HG03342 (cell line): ENCODE measurements around the gene ARHGEF10L.
"Not testable (repeated sequence)": the region's sequence is repeated elsewhere in the genome, so short reads cannot be mapped to it uniquely, and the experiment has no call there.

Experiments
- ATAC-seq: cut with Tn5 transposase; IDR thresholded peaks from one replicate; pipeline ENCODE4 v1.9.1; 2021; ENCODE audit warnings: mild to moderate bottlenecking, moderate library complexity; ENCODE audit not compliant: unreplicated experiment

The ARHGEF10L gene

DNA sequence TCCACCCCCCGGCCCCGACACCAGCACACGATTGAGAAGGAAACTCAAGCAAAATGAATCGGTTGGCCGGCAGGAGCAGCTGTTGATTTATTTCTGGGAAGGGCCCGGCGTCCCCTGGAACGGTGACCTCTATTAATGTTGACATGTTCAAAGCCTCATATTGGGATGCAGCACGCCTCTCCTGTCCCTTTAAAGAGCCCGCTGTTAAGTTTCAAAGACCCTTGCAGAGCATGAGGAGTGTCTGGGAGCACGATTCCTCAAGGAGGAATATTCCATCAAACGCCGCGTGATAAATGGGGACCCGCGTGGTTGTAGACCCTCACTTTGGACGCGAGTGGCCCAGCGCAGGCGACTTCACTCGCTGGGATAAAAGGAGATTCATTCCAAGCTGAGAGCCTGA, 194.2 kb downstream of the ARHGEF10L start:
- no peak for ATAC-seq

DNA sequence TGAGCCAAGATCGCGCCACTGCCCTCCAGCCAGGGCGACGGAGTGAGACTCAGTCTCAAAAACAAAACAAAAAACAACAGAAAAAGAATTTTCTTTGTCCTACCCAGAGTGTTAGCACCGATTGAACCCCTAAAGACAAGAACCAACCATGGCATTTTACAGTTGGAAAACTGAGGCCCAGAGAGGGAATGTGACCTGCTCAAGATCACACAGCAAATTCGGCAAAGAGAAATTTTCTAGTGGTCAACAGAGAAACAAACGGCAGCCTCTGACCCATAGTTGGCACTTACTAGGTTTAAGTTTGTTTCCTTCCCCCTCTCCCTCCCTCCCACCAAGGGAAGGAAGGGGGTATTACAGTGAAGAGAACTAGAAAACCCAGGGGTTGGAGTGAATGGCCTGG, 195.1 kb downstream of the ARHGEF10L start:
- ATAC-seq = no peak

- ATAC-seq = no peak
Measured at GRCh38 chr1:17735348-17735747, 195.8 kb downstream of the ARHGEF10L start.

- no peak for ATAC-seq
Measured at GRCh38 chr1:17735793-17736192, 196.3 kb downstream of the ARHGEF10L start.

- no peak for ATAC-seq
Measured at GRCh38 chr1:17736625-17737024, 197.1 kb downstream of the ARHGEF10L start.

DNA sequence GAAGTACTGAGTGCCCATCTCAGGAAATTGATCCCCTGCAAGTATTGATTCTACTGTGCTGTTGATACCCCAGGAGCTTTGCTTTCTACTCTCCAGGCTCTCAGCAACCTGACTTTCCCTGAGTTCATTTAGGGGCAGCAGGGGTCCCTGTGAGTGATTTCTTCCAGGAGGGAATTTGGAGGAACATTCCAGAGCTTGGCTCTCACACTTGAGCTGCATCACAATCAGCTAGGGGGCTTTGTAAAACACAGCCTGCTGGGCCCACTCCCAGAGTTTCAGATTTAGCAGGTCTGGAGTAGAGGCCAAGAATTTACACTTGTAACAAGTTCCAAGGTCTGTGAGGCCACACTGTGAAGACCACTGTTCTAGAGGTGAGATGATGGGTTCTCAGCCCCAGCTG, 199.6 kb downstream of the ARHGEF10L start:
- ATAC-seq = no peak

- ATAC-seq = no peak
Measured at GRCh38 chr1:17741052-17741451, 201.6 kb downstream of the ARHGEF10L start.

GRCh38 chr1:17742583-17742982, 203.1 kb downstream of the ARHGEF10L start:
- no peak for ATAC-seq

GRCh38 chr1:17743008-17743647, 203.6 kb downstream of the ARHGEF10L start:
- ATAC-seq = no peak

DNA sequence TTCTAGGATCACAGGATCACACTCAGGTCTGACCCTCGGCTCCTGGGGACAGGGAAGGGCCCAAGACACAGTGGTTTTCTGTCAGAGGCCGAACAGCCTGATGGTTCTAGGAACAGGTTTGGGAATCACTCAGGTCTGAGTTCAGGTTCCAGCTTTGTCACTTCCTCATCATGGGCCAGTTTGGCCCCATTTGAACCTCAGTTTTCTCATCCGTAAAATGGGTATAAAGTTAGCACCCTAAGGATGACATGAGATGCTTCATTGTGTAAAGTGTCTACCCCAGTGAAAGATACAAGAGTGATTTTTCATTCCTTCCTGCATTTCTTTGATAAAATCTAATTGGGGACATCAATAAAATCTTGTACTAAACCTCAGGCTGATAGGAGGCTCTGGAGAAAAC, 204.4 kb downstream of the ARHGEF10L start:
- ATAC-seq = no peak

GRCh38 chr1:17744666-17745478, 205.4 kb downstream of the ARHGEF10L start:
- no peak for ATAC-seq

- no peak for ATAC-seq
Measured at GRCh38 chr1:17745479-17745955, 206.0 kb downstream of the ARHGEF10L start.

GRCh38 chr1:17746281-17746680, 206.8 kb downstream of the ARHGEF10L start:
- not testable (repeated sequence) for ATAC-seq

GRCh38 chr1:17746920-17747319, 207.4 kb downstream of the ARHGEF10L start:
- ATAC-seq = no peak
